GM12891 (cell line): ENCODE measurements around the gene TIE1. TPM values are rescaled to one million over a fixed set of nuclear protein-coding genes. Genes with fewer than 3 reads are reported as not detected.

Source experiments
- DNase-seq: peaks from one replicate; pipeline ENCODE4 v3.0.0; 2011; ENCODE audit warnings: low spot score; ENCODE audit not compliant: insufficient read length
- FAIRE-seq: peaks from 2 replicates; lab custom pipeline; 2011; peaks lifted over from hg19 to GRCh38; lab: Jason Lieb, UNC
- PAX5 ChIP-seq: IDR thresholded peaks from 2 replicates; pipeline ENCODE4 v1.6.1; 2011; ENCODE audit warnings: low read length, moderate library complexity, mild to moderate bottlenecking; ENCODE audit not compliant: insufficient read depth, severe bottlenecking
- POLR2A ChIP-seq: IDR thresholded peaks from 2 replicates; pipeline ENCODE4 v1.6.1; 2011; ENCODE audit warnings: low read depth, low read length, control low read depth
- POLR2AphosphoS5 ChIP-seq: IDR thresholded peaks from 2 replicates; pipeline ENCODE4 v1.6.1; 2011; ENCODE audit warnings: low read depth, low read length, control low read depth
- POU2F2 ChIP-seq: IDR thresholded peaks from 2 replicates; pipeline ENCODE4 v1.6.1; 2011; ENCODE audit warnings: low read depth, mild to moderate bottlenecking, control low read depth, low read length, moderate library complexity
- SPI1 ChIP-seq: IDR thresholded peaks from 2 replicates; pipeline ENCODE4 v1.6.1; 2011; ENCODE audit warnings: low read depth, low read length, control low read depth
- TAF1 ChIP-seq: IDR thresholded peaks from 2 replicates; pipeline ENCODE4 v1.6.1; 2011; ENCODE audit warnings: low read depth, low read length, control low read depth
- polyA plus RNA-seq: library from polyadenylated mRNA; unstranded; fragments of >200 nt; gene quantifications from one replicate; pipeline ENCODE4 v1.2.1, GENCODE V29; 2012; ENCODE audit warnings: low read depth, missing spikeins, inconsistent platforms; ENCODE audit not compliant: missing spikeins

Gene TIE1
- polyA plus RNA-seq: 3.6 TPM

DNA sequence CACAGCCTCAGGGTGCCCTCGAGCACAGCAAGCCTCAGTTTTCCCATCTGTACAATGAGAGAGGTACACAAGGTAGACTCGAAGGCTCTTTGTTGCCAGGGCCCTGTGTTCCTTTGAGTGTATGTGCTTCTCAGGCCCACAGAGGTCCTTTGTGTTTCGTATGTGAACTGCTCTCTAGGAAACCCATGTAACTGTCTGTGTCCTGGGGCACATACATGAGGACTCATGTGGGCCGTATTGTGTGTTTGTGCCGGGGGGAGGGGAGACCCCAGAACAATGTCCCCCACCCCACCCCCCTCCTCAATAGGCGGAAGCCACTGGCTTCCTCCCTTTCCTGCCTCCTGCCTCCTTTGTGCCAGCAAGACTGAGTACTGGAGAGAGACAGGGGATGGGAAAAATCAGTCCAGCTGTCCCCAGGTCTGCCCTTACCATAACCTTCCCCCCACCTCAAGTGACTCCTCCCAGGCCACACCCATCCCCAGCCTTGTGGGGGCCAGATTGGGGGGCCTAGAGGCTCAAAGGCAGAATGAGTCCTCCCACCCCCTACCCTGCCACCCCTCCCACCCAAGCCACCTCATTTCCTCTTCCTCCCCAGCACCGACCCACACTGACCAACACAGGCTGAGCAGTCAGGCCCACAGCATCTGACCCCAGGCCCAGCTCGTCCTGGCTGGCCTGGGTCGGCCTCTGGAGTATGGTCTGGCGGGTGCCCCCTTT is at the start of gene TIE1:
Gene TIE1 (plus strand): TSS at position 605 of the 717 bp plus-strand sequence. CDS start 90 bp downstream, at position 695.
- FAIRE-seq (no peak), DNase-seq (no peak)
- TF ChIP-seq TAF1: no peak
- TF ChIP-seq POLR2AphosphoS5: no peak
- no peak for TF ChIP-seq PAX5

DNA sequence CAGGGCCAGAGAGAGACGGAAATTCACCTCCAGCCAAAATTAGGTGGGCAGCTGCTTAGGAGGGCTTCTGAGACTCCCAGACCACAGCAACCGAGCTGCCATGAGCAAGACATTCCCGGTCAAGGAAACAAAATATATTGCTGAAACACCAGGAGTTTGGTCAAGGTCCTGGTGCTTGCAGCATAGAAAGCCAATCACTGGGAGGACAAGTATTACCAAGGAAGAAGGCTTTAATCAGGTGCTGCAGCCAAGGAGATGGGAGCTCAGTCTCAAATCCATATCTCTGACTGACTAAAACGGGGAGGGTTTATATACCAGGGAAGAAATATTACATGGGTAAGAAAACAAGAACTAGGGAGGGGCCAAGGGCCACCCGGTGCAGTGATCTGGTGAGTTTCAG is 49.8 kb upstream of the TIE1 start:
- TF ChIP-seq POLR2AphosphoS5: no peak
- no peak for TF ChIP-seq SPI1
- TF ChIP-seq POU2F2: no peak
- TF ChIP-seq PAX5: no peak
- TF ChIP-seq POLR2A: no peak
- TF ChIP-seq TAF1: no peak
- DNase-seq (no peak), FAIRE-seq (no peak)

DNA sequence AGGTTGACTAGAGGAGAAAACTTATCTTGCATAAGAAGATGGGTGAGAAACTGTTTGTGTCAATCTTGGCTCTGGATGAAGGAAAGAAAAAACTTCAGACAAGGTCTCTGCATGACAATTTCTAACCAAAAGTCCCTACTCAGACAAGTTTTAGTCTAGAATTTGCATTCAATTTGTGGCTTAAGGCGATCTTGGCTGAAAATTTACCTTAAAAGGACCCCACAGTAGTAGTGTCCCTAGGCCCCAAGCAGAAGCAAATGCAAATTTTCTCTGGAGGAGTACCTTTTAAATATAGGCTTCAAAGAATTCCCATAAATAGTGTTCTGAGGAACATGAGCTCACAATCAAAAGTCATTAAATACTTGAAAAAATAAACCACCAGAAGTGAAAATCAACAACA is 48.6 kb upstream of the TIE1 start:
- FAIRE-seq: no peak
- no peak for DNase-seq
- TF ChIP-seq TAF1 (no peak), POLR2AphosphoS5 (no peak), SPI1 (no peak), PAX5 (no peak), POLR2A (no peak)

DNA sequence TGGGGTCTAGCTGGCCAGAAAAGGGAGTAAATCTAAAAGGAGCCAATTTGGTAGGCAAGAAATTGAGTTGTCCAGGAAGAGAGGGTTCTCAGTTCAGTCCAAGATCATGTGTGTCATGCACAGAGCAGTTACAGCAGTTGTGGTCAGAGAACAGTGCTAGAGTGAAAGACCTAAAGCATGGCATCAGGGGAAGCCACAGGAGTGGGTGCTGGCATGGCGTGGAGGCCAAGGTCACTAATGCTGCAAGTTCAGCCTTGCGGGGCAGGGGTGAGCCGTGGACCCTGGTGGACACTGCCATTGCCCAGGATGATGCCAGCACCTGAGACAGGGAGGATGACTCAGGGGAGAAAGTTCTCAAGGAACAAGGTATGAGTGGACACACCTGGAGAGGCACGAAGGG is 47.6 kb upstream of the TIE1 start:
- FAIRE-seq (no peak), DNase-seq (no peak)
- TF ChIP-seq PAX5: no peak

DNA sequence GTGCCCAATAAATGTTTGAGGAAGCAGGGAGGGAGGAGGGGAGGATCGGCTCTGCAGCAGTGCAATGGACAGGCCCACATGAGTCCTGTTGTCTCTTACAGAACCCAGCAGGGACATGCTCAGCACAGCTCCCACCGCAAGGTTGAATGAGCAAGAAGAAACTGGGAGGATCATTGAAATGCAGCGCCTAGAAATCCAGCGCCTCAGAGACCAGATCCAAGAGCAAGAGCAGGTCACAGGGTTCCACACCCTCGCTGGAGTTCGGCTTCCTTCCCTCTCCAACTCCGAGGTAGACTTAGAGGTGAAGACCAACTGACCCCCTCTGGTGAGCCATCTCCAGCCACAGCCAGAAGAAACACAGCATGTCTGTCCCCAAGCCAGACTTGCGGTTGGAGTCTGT is 46.9 kb upstream of the TIE1 start:
- no peak for DNase-seq
- TF ChIP-seq PAX5: no peak
- no peak for TF ChIP-seq TAF1
- TF ChIP-seq POLR2AphosphoS5: no peak
- FAIRE-seq: no peak

DNA sequence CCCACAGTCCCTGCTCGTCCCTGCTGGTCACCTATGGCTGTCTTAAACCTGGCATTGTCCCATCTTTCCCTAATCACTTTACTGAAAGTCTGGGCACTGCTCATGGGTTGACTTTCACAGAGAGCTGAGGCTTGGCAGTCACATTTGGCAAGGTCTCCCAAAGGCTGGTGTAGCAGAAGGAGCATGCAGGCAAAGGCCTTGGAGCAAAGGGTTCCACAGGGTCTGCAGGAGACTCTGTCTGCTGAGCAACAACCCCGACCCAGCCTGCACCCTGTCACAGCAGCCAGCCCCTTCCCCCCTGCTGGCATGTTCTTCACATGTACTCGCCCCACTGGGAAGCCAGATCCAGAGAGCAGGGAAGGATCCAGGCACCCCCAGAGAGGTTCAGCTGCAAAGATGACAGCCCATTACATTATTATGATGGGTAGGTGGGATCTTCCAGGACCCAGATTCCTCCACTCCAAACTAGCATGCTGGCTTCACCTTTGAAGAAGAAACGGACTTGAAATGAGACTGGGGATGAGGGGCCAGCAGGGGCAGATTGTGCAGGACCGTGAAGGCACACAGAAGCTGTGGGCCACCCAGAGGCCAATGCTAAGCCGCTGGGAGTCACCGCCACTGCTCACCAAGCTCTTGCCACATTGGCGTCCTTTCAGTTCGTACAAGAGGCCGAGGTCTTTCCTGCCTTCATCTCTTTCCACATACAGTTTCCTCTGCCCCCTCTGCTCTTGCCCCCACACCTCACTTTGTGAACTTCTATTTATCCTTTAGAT is 45.2 kb upstream of the TIE1 start:
- no peak for FAIRE-seq
- DNase-seq: no peak
- TF ChIP-seq POU2F2: no peak

DNA sequence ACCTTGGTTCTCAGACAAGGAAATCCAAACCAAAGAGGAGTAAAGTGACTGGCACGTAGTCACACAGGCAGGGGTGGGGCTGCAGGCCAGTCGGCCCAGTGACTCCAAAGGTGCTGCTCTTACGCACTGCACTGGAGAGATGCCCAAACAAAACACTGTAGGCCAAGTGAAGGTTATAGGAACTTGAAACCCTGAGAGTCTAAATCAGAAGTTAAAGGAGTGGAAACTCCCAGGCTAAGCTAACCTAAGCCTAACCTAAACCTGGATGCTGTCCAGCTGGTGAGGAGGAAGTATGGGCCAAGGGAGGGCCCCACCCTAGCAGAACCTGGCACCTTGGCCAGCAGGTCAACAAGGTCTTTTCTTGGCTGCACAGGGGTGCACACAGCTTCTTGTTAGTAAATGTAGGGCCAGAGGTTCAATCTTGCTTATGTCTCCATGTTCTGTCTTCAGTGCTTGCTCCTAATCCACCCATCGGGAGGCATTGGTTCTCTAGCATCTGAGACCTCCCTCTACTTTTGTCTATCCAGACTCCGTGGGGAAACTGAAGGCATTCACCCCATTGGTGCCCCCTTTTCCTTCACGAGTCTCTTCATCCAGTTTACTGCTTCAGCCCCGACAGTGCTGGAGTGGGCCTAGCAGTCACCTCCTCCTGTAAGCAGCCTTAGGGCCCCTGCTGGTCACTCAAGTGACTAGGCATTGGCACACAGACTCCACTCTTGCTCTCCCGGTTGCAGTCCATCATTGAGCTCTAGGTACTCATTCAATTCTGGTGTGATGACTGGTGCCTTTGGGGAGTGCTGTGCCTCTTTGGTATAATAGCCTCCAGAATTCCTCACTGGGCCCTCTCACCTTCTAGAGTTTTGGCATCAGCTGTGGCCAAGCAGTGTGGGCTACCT is 43.9 kb upstream of the TIE1 start:
- no peak for TF ChIP-seq POLR2AphosphoS5
- TF ChIP-seq TAF1: no peak
- no peak for TF ChIP-seq SPI1
- no peak for DNase-seq
- no peak for FAIRE-seq

DNA sequence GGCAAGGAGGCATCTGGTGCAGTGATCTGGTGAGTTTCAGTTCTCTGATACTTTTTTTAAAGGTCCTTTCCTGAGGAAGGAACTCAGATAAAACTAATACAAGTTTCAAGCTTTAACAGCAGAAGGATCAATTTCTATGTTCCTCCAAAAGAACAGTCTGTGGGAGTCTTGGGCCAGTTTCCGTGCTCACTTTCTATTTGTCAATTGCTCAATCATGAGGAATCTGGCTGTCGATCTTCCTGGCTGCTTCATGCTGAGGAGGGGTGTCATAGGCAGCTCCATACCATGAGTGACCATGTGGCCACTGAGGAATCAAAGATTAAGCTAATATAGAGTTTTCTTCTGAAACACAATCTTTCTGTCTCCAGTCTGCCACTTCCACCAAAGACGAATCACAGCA is 42.4 kb upstream of the TIE1 start:
- FAIRE-seq (no peak), DNase-seq (no peak)
- no peak for TF ChIP-seq SPI1
- no peak for TF ChIP-seq POLR2AphosphoS5
- TF ChIP-seq PAX5: no peak

DNA sequence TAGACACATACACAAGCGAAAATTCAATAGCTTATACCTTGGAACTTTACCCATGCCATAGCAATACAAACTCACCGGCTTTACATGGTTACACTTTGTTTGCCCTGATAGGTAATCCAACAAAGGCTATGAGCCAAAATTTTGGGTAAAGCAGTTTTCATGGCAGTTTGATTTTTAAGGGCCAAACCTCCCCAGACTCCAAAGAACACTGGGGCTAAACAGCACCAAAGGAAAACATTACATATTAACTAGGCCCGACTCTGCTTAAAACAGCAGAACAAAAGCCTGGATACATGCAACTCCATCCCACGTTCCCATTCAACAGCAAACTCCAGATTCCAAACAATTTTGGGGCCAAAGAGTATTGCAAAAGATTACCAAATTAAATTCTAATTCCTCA is 35.4 kb upstream of the TIE1 start:
- no peak for TF ChIP-seq PAX5
- no peak for TF ChIP-seq TAF1
- TF ChIP-seq POLR2AphosphoS5: no peak
- no peak for TF ChIP-seq SPI1
- no peak for TF ChIP-seq POLR2A
- TF ChIP-seq POU2F2: no peak
- FAIRE-seq: no peak
- no peak for DNase-seq

DNA sequence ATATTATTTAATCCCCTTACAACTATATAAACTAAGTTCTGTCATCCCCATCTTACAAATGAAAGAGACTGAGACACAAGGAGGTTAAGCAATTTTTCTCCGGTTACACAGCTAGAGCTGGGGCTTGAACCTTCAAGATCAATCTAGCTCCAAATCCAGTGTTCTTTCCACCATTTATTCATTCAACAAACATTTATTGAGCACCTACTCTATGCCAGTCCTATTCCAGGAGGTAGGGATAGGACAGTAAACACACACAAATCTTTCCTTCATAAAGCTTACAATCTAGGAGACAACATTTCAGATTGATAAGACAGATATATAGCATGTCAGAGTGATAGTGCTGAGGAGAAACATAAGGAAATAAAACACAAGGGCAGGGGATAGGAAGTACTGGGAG is 33.9 kb upstream of the TIE1 start:
- FAIRE-seq (no peak), DNase-seq (no peak)
- TF ChIP-seq POU2F2: no peak
- no peak for TF ChIP-seq POLR2AphosphoS5
- TF ChIP-seq PAX5: no peak
- no peak for TF ChIP-seq SPI1
- TF ChIP-seq POLR2A: no peak
- no peak for TF ChIP-seq TAF1
